ENCODE data around the gene MROH8. TPM values are rescaled to one million over a fixed set of nuclear protein-coding genes. Genes with fewer than 3 reads are reported as not detected.
"Not testable (repeated sequence)": the region's sequence is repeated elsewhere in the genome, so short reads cannot be mapped to it uniquely, and the experiment has no call there.

The MROH8 gene
- total RNA-seq, 3 donors from 2014 or later: 2.0 to 8.3 (median 2.8) TPM

GRCh38 chr20:37154684-37155298 is 24.6 kb downstream of the MROH8 start:
- no peak overlapping the region for H3K27ac ChIP-seq
- intact Hi-C loops (cut with DNase I; ENCODE audit: low total_unique reads): no loop called here

GRCh38 chr20:37152284-37152683 is 27.1 kb downstream of the MROH8 start:
- Histone ChIP-seq H3K36me3 (no peaks in the 10 kb centered on the region), H3K4me1 (no peaks in the 10 kb centered on the region), H3K4me3 (no peak overlapping the region), H3K27ac (no peak overlapping the region), H3K27me3 (no peaks in the 10 kb centered on the region), H3K9me3 (no peaks in the 10 kb centered on the region)
- intact Hi-C loops (cut with DNase I; ENCODE audit: low total_unique reads): no loop called here
- DNase-seq (ENCODE audit: low spot score in 2 of 2): no peak
- TF ChIP-seq CTCF (IDR thresholded peaks at IDR 0.05): no peak
- TF ChIP-seq POLR2A (IDR thresholded peaks at IDR 0.05): no peak
- no peak for TF ChIP-seq POLR2AphosphoS5 (IDR thresholded peaks at IDR 0.05)

More at GRCh38 chr20:37154684-37155298, 24.6 kb downstream of the MROH8 start:
- Histone ChIP-seq H3K9me3 (no peaks in the 10 kb centered on the region), H3K27me3 (no peaks in the 10 kb centered on the region), H3K4me1 (no peaks in the 10 kb centered on the region), H3K4me3 (no peak overlapping the region), H3K36me3 (no peaks in the 10 kb centered on the region)
- no peak for DNase-seq (ENCODE audit: low spot score in 2 of 2)
- TF ChIP-seq POLR2AphosphoS5 (IDR thresholded peaks at IDR 0.05): no peak
- TF ChIP-seq POLR2A (IDR thresholded peaks at IDR 0.05): no peak
- TF ChIP-seq CTCF (IDR thresholded peaks at IDR 0.05): no peak

GRCh38 chr20:37151529-37151928 is 27.8 kb downstream of the MROH8 start:
- TF ChIP-seq CTCF (IDR thresholded peaks at IDR 0.05) (no peak), POLR2A (IDR thresholded peaks at IDR 0.05) (no peak), POLR2AphosphoS5 (IDR thresholded peaks at IDR 0.05) (no peak)
- no peaks in the 10 kb centered on the region for H3K27me3 ChIP-seq
- no peak for DNase-seq (ENCODE audit: low spot score in 2 of 2)
- intact Hi-C loops (cut with DNase I; ENCODE audit: low total_unique reads): no loop called here
- H3K27ac ChIP-seq: no peak overlapping the region
- no peaks in the 10 kb centered on the region for H3K36me3 ChIP-seq
- no peaks in the 10 kb centered on the region for H3K9me3 ChIP-seq
- no peak overlapping the region for H3K4me3 ChIP-seq
- H3K4me1 ChIP-seq: no peaks in the 10 kb centered on the region

GRCh38 chr20:37150864-37151263 is 28.5 kb downstream of the MROH8 start:
- intact Hi-C loops (cut with DNase I; ENCODE audit: low total_unique reads): not testable (repeated sequence)

GRCh38 chr20:37147250-37147649 is 32.1 kb downstream of the MROH8 start:
- Histone ChIP-seq H3K36me3 (no peaks in the 10 kb centered on the region), H3K27ac (no peak overlapping the region), H3K4me3 (no peak overlapping the region), H3K9me3 (no peaks in the 10 kb centered on the region), H3K4me1 (no peaks in the 10 kb centered on the region), H3K27me3 (no peaks in the 10 kb centered on the region)
- TF ChIP-seq POLR2AphosphoS5 (IDR thresholded peaks at IDR 0.05): no peak
- no peak for TF ChIP-seq POLR2A (IDR thresholded peaks at IDR 0.05)
- no peak for TF ChIP-seq CTCF (IDR thresholded peaks at IDR 0.05)
- DNase-seq (ENCODE audit: low spot score in 2 of 2): no peak
- intact Hi-C loops (cut with DNase I; ENCODE audit: low total_unique reads): no loop called here

More at GRCh38 chr20:37150864-37151263, 28.5 kb downstream of the MROH8 start:
- not testable (repeated sequence) for H3K4me3 ChIP-seq; H3K9me3 ChIP-seq; H3K27me3 ChIP-seq; DNase-seq (ENCODE audit: low spot score in 2 of 2); H3K36me3 ChIP-seq; H3K27ac ChIP-seq; H3K4me1 ChIP-seq
